Measurements from ENCODE around the gene NAV1. TPM values are rescaled to one million over a fixed set of nuclear protein-coding genes. Genes with fewer than 3 reads are reported as not detected.

NAV1 gene
- total and polyA plus RNA-seq, 2 experiments from 2014 or later, result 22.7 to 37.4 TPM

DNA sequence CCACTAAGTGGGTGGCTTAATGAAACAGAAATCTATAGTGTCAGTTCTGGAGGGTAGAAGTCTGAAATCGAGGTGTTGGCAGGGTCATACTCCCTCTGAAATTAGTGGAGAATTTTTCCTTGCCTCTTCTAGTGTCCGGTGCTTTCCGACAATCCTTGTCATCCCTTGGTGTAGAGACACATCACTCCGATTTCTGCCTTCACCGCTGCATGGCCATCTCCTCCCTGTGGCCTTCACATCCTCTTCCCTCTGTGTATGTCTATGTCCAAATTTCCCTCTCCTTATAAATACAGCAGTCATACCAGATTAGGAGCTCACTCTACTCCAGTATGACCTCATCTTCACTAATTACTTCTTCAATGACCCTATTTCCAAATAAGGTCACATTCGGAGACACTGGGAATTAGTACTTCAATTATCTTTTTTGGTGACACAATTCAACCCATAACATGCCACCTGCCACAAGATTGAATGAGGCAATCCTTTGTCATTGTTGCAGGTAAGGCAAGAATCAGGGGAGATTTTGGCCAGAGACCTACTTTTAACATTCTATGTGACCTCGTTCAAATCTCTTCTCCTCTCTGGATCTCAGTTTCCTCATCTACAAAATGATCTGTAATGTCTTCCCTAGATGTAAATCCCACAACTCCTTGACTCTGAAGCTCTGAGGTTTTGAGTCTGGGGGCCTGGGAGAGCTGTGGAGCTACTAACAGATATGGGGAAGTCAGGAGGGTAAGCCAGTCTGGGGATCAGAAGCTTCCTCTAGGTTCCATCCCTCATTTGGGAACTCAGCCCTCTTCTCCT lies 16.1 kb downstream of the NAV1 start:
- Mint-ChIP-seq H3K27ac (no peak overlapping the region), H3K27me3 (ENCODE audit: insufficient read depth, low read depth, poor library complexity) (peaks cover 13% of the 10 kb centered on the region), H3K4me1 (peaks cover 13% of the 10 kb centered on the region), H3K9me3 (no peaks in the 10 kb centered on the region), H3K4me3 (no peak overlapping the region; the same call in 2 of the 3 replicates), H3K36me3 (ENCODE audit: low read depth) (no peaks in the 10 kb centered on the region)
- Histone ChIP-seq H3K27ac (ENCODE audit: low read depth) (no peak overlapping the region), H3K79me2 (replicated peaks; ENCODE audit: insufficient read depth) (no peaks in the 10 kb centered on the region), H4K20me1 (replicated peaks; ENCODE audit: insufficient read depth) (no peaks in the 10 kb centered on the region), H3K36me3 (ENCODE audit: insufficient read depth) (no peaks in the 10 kb centered on the region), H3K27me3 (ENCODE audit: insufficient read depth) (no peaks in the 10 kb centered on the region), H3K4me1 (ENCODE audit: insufficient read depth) (no peaks in the 10 kb centered on the region; the same call in 1 of the 2 replicates), H3K9me2 (ENCODE audit: insufficient read depth) (no peaks in the 10 kb centered on the region), H3F3A (replicated peaks; ENCODE audit: low read depth) (no peaks in the 10 kb centered on the region), H2AFZ (no peak overlapping the region), H3K4me3 (no peak overlapping the region), H3K4me2 (no peak overlapping the region)
- DNase-seq (ENCODE audit: low spot score), result no peak
- TF ChIP-seq ZNF331 (CRISPR knock-in tag; IDR thresholded peaks at IDR 0.05; ENCODE audit: low read depth) (no peak), JUNB (IDR thresholded peaks at IDR 0.05; ENCODE audit: unreplicated experiment) (no peak)
- ATAC-seq, result no peak

- Histone ChIP-seq H3K9me2 (ENCODE audit: insufficient read depth) (no peaks in the 10 kb centered on the region), H3K4me2 (no peak overlapping the region), H3K4me3 (no peak overlapping the region), H4K20me1 (replicated peaks; ENCODE audit: insufficient read depth) (no peaks in the 10 kb centered on the region), H3K79me2 (replicated peaks; ENCODE audit: insufficient read depth) (no peaks in the 10 kb centered on the region), H3K36me3 (ENCODE audit: insufficient read depth) (no peaks in the 10 kb centered on the region), H3F3A (replicated peaks; ENCODE audit: low read depth) (no peaks in the 10 kb centered on the region), H3K27ac (ENCODE audit: low read depth) (no peak overlapping the region), H2AFZ (no peak overlapping the region), H3K4me1 (ENCODE audit: insufficient read depth) (no peaks in the 10 kb centered on the region; the same call in 1 of the 2 replicates), H3K27me3 (ENCODE audit: insufficient read depth) (no peaks in the 10 kb centered on the region)
- H3K36me3 Mint-ChIP-seq (ENCODE audit: low read depth), result no peaks in the 10 kb centered on the region
- no peaks in the 10 kb centered on the region for H3K9me3 Mint-ChIP-seq
- H3K4me3 Mint-ChIP-seq, result no peak overlapping the region
- peaks cover 16% of the 10 kb centered on the region for H3K4me1 Mint-ChIP-seq
- DNase-seq (ENCODE audit: low spot score) (no peak), ATAC-seq (no peak)
- no peak overlapping the region for H3K27ac Mint-ChIP-seq
- H3K27me3 Mint-ChIP-seq (ENCODE audit: insufficient read depth, low read depth, poor library complexity), result peaks cover 18% of the 10 kb centered on the region
- TF ChIP-seq EZH2phosphoT487 (IDR thresholded peaks at IDR 0.05; ENCODE audit: unreplicated experiment) (no peak), ZNF114 (CRISPR knock-in tag; IDR thresholded peaks at IDR 0.05) (no peak), POLR2AphosphoS5 (IDR thresholded peaks at IDR 0.05; ENCODE audit: low read depth) (no peak), EZH2 (IDR thresholded peaks at IDR 0.05; ENCODE audit: low read depth, unreplicated experiment) (no peak)
Observed at GRCh38 chr1:201555593-201555945, 16.6 kb downstream of the NAV1 start.

- H3K27ac Mint-ChIP-seq, result no peak overlapping the region
- DNase-seq (ENCODE audit: low spot score) (no peak), ATAC-seq (no peak)
- H3K36me3 ChIP-seq (ENCODE audit: insufficient read depth), result no peaks in the 10 kb centered on the region
- H3K36me3 Mint-ChIP-seq (ENCODE audit: low read depth), result no peaks in the 10 kb centered on the region
- no peaks in the 10 kb centered on the region for H3K27me3 ChIP-seq (ENCODE audit: insufficient read depth)
- no peaks in the 10 kb centered on the region for H3K9me3 Mint-ChIP-seq
- H3K4me2 ChIP-seq, result no peak overlapping the region
- H3K4me1 Mint-ChIP-seq, result peaks cover 16% of the 10 kb centered on the region
- H3K79me2 ChIP-seq (replicated peaks; ENCODE audit: insufficient read depth), result no peaks in the 10 kb centered on the region
- H3K27me3 Mint-ChIP-seq (ENCODE audit: insufficient read depth, low read depth, poor library complexity), result peaks cover 15% of the 10 kb centered on the region
- H3K4me1 ChIP-seq (ENCODE audit: insufficient read depth), result no peaks in the 10 kb centered on the region; the same call in 1 of the 2 replicates
- no peak overlapping the region for H2AFZ ChIP-seq
- no peaks in the 10 kb centered on the region for H3K9me2 ChIP-seq (ENCODE audit: insufficient read depth)
- no peaks in the 10 kb centered on the region for H4K20me1 ChIP-seq (replicated peaks; ENCODE audit: insufficient read depth)
- no peak overlapping the region for H3K4me3 ChIP-seq
- H3K27ac ChIP-seq (ENCODE audit: low read depth), result no peak overlapping the region
- no peak overlapping the region for H3K4me3 Mint-ChIP-seq
- H3F3A ChIP-seq (replicated peaks; ENCODE audit: low read depth), result no peaks in the 10 kb centered on the region
- TF ChIP-seq NANOG (IDR thresholded peaks at IDR 0.05; ENCODE audit: borderline replicate concordance), result no peak
- no peak for TF ChIP-seq ZNF462 (CRISPR knock-in tag; IDR thresholded peaks at IDR 0.05)
- no peak for TF ChIP-seq CREB1 (CRISPR knock-in tag; IDR thresholded peaks at IDR 0.05; ENCODE audit: low read depth)
- TF ChIP-seq POLR2AphosphoS5 (IDR thresholded peaks at IDR 0.05; ENCODE audit: low read depth), result no peak
- TF ChIP-seq STAT1 (IDR thresholded peaks at IDR 0.05; ENCODE audit: unreplicated experiment), result no peak
- TF ChIP-seq ZNF331 (CRISPR knock-in tag; IDR thresholded peaks at IDR 0.05; ENCODE audit: low read depth), result no peak
Observed at GRCh38 chr1:201556841-201557571, 18.1 kb downstream of the NAV1 start.
